Aortic smooth muscle cell (primary cell): ENCODE results near the gene NKIRAS2. TPM values are rescaled to one million over a fixed set of nuclear protein-coding genes. Genes with fewer than 3 reads are reported as not detected.

ENCODE experiments used
- total RNA-seq: library from RNA; depleted of rRNA; stranded (reverse); fragments of >200 nt; gene quantifications from 2 replicates; pipeline ENCODE4 v1.2.3, GENCODE V29; 2014

Gene NKIRAS2
- 22.1 and 25.8 TPM in 2 replicates for total RNA-seq

DNA sequence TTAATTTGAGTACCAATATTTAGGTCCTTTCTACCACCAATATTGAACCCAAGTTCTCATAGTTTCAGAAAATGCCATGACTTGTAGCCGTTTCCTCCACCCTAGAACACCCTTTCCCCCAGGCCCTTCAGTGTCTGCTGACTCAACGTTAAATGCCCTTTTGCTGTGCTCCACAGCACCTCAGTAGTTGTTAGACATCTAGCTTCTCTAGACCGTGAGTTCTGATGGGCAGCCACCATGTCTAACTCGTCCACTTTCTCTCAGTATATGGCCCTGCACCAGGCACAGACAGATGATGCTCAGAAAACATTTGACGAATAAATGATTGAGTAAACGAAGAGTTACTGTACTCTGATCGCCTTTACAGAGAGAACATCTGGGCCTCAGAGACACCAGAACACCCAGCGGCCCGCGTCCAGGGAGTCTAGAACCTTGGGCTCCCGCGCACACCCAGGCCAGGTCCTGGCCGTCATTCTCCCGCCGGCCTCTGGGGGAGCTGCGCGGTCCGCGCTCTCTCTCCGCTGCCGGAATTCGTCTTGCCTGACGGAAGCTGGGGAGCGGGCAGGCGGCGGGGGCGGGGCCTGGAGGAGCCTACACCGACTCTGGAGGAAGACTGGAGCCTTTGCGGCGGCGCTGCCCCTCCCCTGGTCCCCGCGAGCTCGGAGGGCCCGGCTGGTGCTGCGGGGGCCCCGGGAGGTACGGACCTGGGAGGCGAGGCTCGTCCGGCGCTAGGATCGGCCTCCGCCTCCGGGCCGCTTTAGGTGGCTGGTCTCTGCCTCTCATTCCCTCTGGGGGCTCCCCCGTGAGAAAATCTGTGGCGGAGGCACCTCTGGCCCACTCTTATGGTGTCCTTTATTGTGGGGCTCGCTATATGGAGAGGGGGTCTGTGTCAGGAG, at the start of gene NKIRAS2:
Gene NKIRAS2 (plus strand): TSS at position 582 of the 896 bp plus-strand sequence. CDS start 1,488 bp downstream, outside the sequence.

GRCh38 chr17:42016941-42017865, 2.7 kb upstream of the NKIRAS2 start, which contains the start of gene DNAJC7:
Gene DNAJC7, minus strand, starts transcription at chr17:42017439. Its CDS starts 23 bp downstream, at chr17:42017416.

GRCh38 chr17:42050393-42051012, 30.6 kb downstream of the NKIRAS2 start, which contains the start of gene C17orf113:
Gene C17orf113, minus strand, starts transcription at chr17:42050601. Its CDS starts 7,225 bp downstream, at chr17:42043376.

Other genes starting within 250 kb of the NKIRAS2 start
- 22.9 and 25.7 TPM in 2 replicates for gene JUP, start 233.4 kb upstream of the NKIRAS2 start, total RNA-seq
- 77.1 and 77.5 TPM in 2 replicates for gene P3H4, start 208.1 kb upstream of the NKIRAS2 start, total RNA-seq
- gene FKBP10, start 207.1 kb upstream of the NKIRAS2 start, total RNA-seq: 354 and 420 TPM in 2 replicates
- 64.6 and 70.0 TPM in 2 replicates for gene NT5C3B, start 183.9 kb upstream of the NKIRAS2 start, total RNA-seq
- 0.13 TPM in 1 of 2 replicates, not detected in the other for gene KLHL10, start 182.3 kb upstream of the NKIRAS2 start, total RNA-seq
- 25.4 and 28.8 TPM in 2 replicates for gene KLHL11, start 154.7 kb upstream of the NKIRAS2 start, total RNA-seq
- gene ACLY, start 101.1 kb upstream of the NKIRAS2 start, total RNA-seq: 180 and 194 TPM in 2 replicates
- 0.79 and 0.93 TPM in 2 replicates for gene ODAD4, start 89.5 kb upstream of the NKIRAS2 start, total RNA-seq
- gene CNP, start 53.3 kb upstream of the NKIRAS2 start, total RNA-seq: 49.6 and 50.6 TPM in 2 replicates
- gene DNAJC7, start 2.7 kb upstream of the NKIRAS2 start, total RNA-seq: 80.0 and 88.9 TPM in 2 replicates
- 0.19 and 0.26 TPM in 2 replicates for gene C17orf113, start 30.5 kb downstream of the NKIRAS2 start, total RNA-seq
- not detected in 2 replicates for gene ZNF385C, start 78.4 kb downstream of the NKIRAS2 start, total RNA-seq
- 10.3 and 14.6 TPM in 2 replicates for gene DHX58, start 92.6 kb downstream of the NKIRAS2 start, total RNA-seq
- gene KAT2A, start 101.3 kb downstream of the NKIRAS2 start, total RNA-seq: 4.7 and 5.8 TPM in 2 replicates
- not detected in 2 replicates for gene HSPB9, start 102.7 kb downstream of the NKIRAS2 start, total RNA-seq
- 70.9 and 84.6 TPM in 2 replicates for gene RAB5C, start 134.9 kb downstream of the NKIRAS2 start, total RNA-seq
- gene KCNH4, start 161.1 kb downstream of the NKIRAS2 start, total RNA-seq: not detected in 2 replicates
- gene HCRT, start 165.4 kb downstream of the NKIRAS2 start, total RNA-seq: not detected in 2 replicates
- 19.7 and 21.4 TPM in 2 replicates for gene GHDC, start 174.4 kb downstream of the NKIRAS2 start, total RNA-seq